Measurements from ENCODE around the gene CCDC88B. TPM values are rescaled to one million over a fixed set of nuclear protein-coding genes. Genes with fewer than 3 reads are reported as not detected.

The CCDC88B gene
- total and polyA plus RNA-seq, 9 of the 15 experiments (the other 6 are each of a cell fraction or from before 2014, with no cell fraction given): 0.13 to 18.1 (median 7.9) TPM

GRCh38 chr11:64317961-64318765 lies 21.8 kb upstream of the CCDC88B start, which contains the start of gene PRDX5 (continued):
- no peak for TF ChIP-seq SAP30 (IDR thresholded peaks at IDR 0.05; ENCODE audit: borderline replicate concordance, insufficient read depth, low read depth, low read length, poor library complexity, severe bottlenecking)
- no peak for TF ChIP-seq ZNF121 (CRISPR knock-in tag; conservative IDR thresholded peaks at IDR 0.05)
- TF ChIP-seq CHD2 (IDR thresholded peaks at IDR 0.05; ENCODE audit: low read depth, low read length): no peak
- TF ChIP-seq ZNF184 (CRISPR knock-in tag; IDR thresholded peaks at IDR 0.05): no peak
- peak; percentile 45; the same call in 1 of the 2 replicates for TF ChIP-seq TRIM28 (IDR thresholded peaks at IDR 0.05)
- TF ChIP-seq ZKSCAN1 (IDR thresholded peaks at IDR 0.05; ENCODE audit: low read depth, low read length): no peak
- no peak for TF ChIP-seq RNF219 (CRISPR knock-in tag; IDR thresholded peaks at IDR 0.05)
- TF ChIP-seq USF2 (CRISPR knock-in tag; IDR thresholded peaks at IDR 0.05): no peak
- TF ChIP-seq ZNF639 (CRISPR knock-in tag; conservative IDR thresholded peaks at IDR 0.05 in 1 of 2, IDR thresholded peaks at IDR 0.05 in 1 of 2): no peak
- TF ChIP-seq RFX7 (CRISPR knock-in tag; IDR thresholded peaks at IDR 0.05): no peak
- peak in 1 of 2 experiments; percentile 59; a peak in 2 of 4 replicates for TF ChIP-seq HDAC1 (IDR thresholded peaks at IDR 0.05)
- peak; percentile 50; the same call in 1 of the 2 replicates for TF ChIP-seq ZBTB7A (IDR thresholded peaks at IDR 0.05; ENCODE audit: borderline replicate concordance, control insufficient read depth, low read depth, low read length)
- peak; percentile 93 for TF ChIP-seq CTBP1 (IDR thresholded peaks at IDR 0.05; ENCODE audit: borderline replicate concordance)
- no peak for TF ChIP-seq GABPA (tag; conservative IDR thresholded peaks at IDR 0.05; ENCODE audit: low read depth)
- TF ChIP-seq MEF2D (tag; conservative IDR thresholded peaks at IDR 0.05; ENCODE audit: low read depth): no peak; the same call in 1 of the 2 replicates
- peak; percentile 70 for TF ChIP-seq POLR2A (conservative IDR thresholded peaks at IDR 0.05)
- TF ChIP-seq ZBTB9 (CRISPR knock-in tag; IDR thresholded peaks at IDR 0.05): no peak
- TF ChIP-seq RBM22 (IDR thresholded peaks at IDR 0.05; ENCODE audit: low read depth, low read length, poor library complexity, severe bottlenecking): peak; percentile 53
- TF ChIP-seq ZNF12 (CRISPR knock-in tag; IDR thresholded peaks at IDR 0.05): no peak; the same call in 1 of the 2 replicates
- TF ChIP-seq MCM7 (IDR thresholded peaks at IDR 0.05): no peak
